Frontal cortex (tissue), 4 donors: ENCODE results near the gene TPPP. TPM values are rescaled to one million over a fixed set of nuclear protein-coding genes. Genes with fewer than 3 reads are reported as not detected.

ENCODE experiments used
- DNase-seq, 2 donors: peaks; one replicate each; pipeline ENCODE4 v3.0.0; 2012; ENCODE audit warnings: low spot score in 2 of 2
- FAIRE-seq: peaks from 2 replicates; lab custom pipeline; 2012; peaks lifted over from hg19 to GRCh38; lab: Jason Lieb, UNC
- total RNA-seq: library from RNA; depleted of rRNA; stranded (reverse); fragments of >200 nt; gene quantifications from one replicate; pipeline ENCODE4 v1.2.3, GENCODE V29; 2014
- donor health status: control.
- donor health status: control.
- donor health status: control.

TPPP gene
- total RNA-seq, 1 donor from 2014 or later = 13.5 TPM

DNA sequence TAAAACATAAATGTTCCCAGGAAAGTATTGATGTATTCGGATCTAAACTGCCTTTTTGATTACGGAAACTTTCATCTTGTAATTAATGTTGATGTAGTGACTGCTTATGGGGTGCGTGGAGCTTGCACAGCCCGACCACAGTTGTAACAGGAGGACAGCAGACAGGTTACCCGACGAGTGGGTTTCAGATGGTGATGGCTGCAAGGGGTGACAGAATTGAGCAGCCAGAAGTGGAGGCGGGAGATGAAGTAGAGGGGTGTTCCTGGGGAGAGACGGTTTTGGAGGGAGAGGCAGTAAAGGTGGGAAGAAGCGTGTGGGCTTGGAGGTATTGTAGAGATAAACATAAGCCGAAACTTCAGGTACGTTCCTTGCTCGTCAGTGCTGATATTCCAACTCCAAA is 75.3 kb downstream of the TPPP start:
- FAIRE-seq (no peak), DNase-seq (no peak)

DNA sequence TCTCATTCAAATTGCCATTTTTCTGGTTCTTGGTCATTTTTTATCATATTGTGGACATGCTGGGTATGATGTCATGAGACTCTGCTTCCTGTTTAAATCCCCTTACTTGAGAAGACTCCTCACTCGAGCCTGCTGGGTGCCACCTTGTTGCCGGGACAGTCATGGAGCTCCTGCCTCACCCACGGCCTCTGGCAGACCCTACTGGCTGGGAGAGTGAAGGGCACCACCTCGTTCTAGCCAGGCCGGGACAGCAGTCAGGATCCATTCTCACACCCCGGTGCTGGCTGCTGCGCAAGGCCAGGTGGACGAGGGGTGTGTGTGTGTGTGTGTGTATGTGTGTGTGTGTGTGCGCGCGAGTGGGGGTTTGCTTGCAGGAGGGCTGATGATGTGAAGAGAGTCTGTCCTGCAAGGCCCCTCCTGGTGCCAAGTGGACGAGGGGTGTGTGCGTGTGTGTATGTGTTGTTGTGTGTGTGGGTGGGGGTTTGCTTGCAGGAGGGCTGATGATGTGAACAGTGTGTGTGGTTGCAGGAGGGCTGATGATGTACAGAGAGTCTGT is 76.6 kb downstream of the TPPP start:
- FAIRE-seq (no peak), DNase-seq (no peak)

DNA sequence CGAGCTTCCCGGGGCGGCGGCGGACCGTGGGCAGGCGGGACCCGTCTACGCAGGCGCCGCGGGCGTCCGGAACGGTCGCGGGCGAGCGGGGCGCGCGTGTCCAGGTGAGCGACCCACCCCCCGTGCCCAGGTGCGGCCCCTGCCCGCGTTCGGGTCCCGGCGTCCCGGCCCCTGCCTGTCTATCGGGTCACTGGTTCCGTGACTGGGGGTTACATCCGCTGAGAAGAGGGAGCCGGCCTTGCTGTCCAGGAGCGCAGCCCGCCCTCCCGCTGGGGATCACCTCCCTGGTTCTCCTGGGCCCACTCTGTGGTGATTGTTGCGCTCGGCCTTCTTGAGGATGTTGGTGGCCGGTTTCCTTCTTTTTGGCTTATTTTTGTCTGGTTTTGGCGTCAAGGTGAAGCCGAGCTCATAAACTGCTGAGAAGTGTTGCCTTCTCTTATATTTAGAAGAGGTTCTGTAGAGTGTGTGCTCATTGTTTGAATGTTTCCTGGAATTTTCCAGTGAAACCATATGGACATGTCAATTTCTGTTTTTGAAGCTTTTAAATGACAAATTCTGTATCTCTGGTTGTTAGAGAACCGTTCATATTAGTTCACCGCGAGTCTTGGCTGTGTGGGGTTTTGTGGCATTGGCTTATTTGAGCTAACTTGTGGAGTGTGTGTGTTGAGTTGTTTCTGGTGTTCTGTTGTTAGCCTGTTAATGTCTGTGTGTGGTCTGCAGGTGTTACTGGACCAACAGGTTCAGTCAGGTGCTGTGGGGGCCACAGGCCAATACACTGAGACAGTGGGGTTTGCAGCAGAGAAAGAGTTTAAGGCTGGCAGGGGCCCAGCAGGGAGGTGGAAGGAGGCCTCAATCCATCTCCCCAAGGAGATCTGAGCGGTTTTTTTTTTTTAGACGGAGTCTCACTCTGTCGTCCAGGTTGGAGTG is 80.4 kb downstream of the TPPP start:
- no peak for FAIRE-seq
- DNase-seq = peak in 1 of 2 donors; percentile 37

DNA sequence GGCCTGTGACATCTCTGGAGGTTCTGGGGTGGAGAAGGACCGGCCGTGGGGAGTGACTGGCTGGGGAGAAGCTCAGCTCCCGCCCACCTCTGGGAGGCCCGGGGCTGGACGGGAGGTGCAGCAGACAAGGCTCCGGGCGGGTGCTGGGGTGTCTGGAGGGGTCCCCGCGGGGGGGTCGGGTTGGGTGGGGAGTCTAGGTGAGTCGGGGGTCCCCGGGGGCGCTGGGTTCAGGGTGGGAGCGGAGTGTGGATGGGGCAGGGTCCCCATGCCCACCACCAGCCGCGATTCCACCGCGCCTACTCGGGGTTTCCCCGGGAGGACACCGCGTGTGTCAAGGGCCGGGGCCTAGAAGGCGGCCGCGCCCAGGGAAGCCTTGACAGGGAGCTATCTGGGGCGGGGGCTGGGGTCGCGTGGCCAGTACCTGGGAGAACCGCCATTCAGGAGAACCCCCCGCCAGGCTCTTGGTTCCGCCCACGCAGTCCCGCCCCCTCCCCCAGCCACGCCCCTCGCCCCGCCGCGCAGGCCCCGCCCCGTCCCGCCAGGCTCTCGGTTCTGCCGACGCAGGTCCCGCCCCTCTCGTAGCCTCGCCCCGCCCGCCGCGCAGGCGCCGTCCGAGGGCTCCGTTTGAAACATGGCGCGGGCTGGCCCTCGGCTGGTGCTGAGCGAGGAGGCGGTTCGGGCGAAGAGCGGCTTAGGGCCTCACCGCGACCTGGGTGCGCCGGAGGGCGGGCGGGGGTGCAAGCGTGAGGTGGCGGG is 81.2 kb downstream of the TPPP start, which contains the start of gene CEP72:
TSS of gene CEP72 (plus strand) at position 610 of the 756 bp plus-strand sequence. CDS start at position 632, 22 bp downstream.
- FAIRE-seq (no peak), DNase-seq (peak; percentile 98 to 99)

DNA sequence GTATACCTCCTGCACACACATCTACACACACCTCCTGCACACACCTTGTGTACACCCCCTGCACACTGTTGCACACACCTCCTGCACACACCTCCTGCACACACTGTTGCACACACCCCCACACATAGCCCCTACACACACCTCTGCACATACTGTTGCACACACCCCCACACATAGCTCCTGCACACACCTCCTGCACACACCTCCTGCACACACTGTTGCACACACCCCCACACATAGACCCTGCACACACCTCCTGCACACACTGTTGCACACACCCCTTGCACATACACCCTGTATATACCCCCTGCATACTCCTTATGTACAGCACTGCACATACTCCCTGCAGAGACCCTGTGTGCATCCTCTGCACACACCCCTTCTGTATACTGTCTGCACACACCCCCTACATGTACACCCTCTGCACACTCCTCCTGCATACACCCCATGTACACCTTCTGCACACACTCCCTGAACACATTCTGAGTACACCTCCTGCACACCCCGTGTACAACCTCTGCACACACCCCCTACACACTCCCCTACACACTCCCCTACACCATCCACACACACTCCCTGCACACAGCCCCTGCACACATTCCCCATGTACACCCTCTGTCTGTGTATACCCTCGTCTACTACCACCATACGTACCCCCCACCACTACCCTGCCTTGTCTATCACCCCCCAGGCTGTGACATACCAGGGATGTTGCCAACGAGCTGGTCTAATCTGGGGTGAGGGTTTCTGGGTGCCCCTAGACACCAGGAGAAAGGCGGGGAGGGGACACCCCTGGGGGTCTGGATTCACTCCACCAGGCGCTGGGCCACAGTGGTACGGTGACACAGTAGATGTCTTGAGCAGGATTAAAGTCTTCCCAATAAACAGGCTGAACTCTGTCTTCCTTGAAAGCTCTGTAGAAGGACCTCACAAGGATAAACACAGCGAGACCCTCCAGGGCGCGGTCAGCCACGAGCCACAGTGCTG is 82.1 kb downstream of the TPPP start:
- DNase-seq = no peak
- no peak for FAIRE-seq

DNA sequence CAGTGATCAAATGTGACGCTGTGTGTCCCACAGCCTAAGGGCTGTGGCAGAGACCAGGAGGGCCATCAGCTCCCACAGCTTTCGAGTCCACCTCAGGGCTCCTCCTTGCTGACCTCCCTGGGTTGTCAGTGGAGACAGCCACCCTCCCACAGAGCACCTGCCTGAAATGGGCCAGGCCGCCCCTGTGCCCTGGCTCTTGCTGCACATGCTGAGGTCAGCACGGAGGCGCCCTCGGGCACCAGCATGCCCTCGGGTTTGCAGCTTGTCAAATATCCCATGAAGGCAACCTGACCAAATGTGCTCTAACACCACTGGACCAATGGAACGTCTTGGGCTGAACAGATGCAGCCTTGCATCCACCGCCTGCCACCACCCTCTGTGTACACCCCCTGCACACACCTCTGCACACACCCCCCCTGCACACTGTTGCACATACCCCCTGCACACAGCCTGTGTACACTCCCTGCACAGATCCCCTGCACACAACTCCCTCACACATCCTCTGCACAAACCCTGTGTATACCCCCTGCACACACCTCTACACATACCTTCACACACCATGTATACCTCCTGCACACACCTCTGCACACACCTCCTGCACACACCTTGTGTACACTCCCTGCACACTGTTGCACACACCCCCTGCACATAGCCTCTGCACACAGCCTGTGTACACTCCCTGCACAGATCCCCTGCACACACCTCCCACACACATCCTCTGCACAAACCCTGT is 83.0 kb downstream of the TPPP start:
- DNase-seq (no peak), FAIRE-seq (no peak)

Other genes starting within 250 kb of the TPPP start
- gene SLC9A3, start 168.9 kb downstream of the TPPP start, total RNA-seq = 1.2 TPM
- gene CEP72, start 81.0 kb downstream of the TPPP start, total RNA-seq = 4.5 TPM
- gene ZDHHC11B, start 91.4 kb upstream of the TPPP start, total RNA-seq = 4.5 TPM
- 5.7 TPM for gene ZDHHC11, start 157.6 kb upstream of the TPPP start, total RNA-seq
- 43.2 TPM for gene BRD9, start 199.4 kb upstream of the TPPP start, total RNA-seq
- gene TRIP13, start 199.5 kb upstream of the TPPP start, total RNA-seq = 8.2 TPM